H9 (cell line): ENCODE data around the gene ZNF513. TPM values are rescaled to one million over a fixed set of nuclear protein-coding genes. Genes with fewer than 3 reads are reported as not detected.

Source experiments
- DNase-seq: peaks from one replicate; pipeline ENCODE4 v3.0.0-alpha.2; 2017
- H2AFZ ChIP-seq: one replicate; pipeline ENCODE4 v1.6.1; 2013; ENCODE audit warnings: mild to moderate bottlenecking, low read length, control low read depth, moderate library complexity
- H2AK5ac ChIP-seq: 2 replicates; pipeline ENCODE4 v1.6.1; 2013; ENCODE audit warnings: low read length, control low read depth, mixed read lengths; ENCODE audit not compliant: insufficient read length
- H2BK120ac ChIP-seq: one replicate; pipeline ENCODE4 v1.6.1; 2013; ENCODE audit warnings: low read depth, mild to moderate bottlenecking, low read length, control low read depth, inconsistent platforms; ENCODE audit not compliant: poor library complexity, severe bottlenecking
- H2BK12ac ChIP-seq: 2 replicates; pipeline ENCODE4 v1.6.1; 2013; ENCODE audit warnings: low read length, control low read depth, mixed read lengths, low read depth; ENCODE audit not compliant: insufficient read length
- H2BK15ac ChIP-seq: 2 replicates; pipeline ENCODE4 v1.6.1; 2013; ENCODE audit warnings: low read depth, low read length, control low read depth
- H2BK20ac ChIP-seq: one replicate; pipeline ENCODE4 v1.6.1; 2013; ENCODE audit warnings: low read depth, mild to moderate bottlenecking, low read length, control low read depth, inconsistent platforms; ENCODE audit not compliant: poor library complexity, severe bottlenecking
- H2BK5ac ChIP-seq: 2 replicates; pipeline ENCODE4 v1.6.1; 2013; ENCODE audit warnings: low read length, control low read depth, mixed read lengths; ENCODE audit not compliant: insufficient read length
- H3K14ac ChIP-seq: 2 replicates; pipeline ENCODE4 v1.6.1; 2013; ENCODE audit warnings: low read length, control low read depth; ENCODE audit not compliant: insufficient read depth
- H3K18ac ChIP-seq: 2 replicates; pipeline ENCODE4 v1.6.1; 2013; ENCODE audit warnings: low read depth, mild to moderate bottlenecking, mixed read lengths, low read length, control low read depth; ENCODE audit not compliant: insufficient read length
- H3K23ac ChIP-seq: 2 replicates; pipeline ENCODE4 v1.6.1; 2013; ENCODE audit warnings: low read length, control low read depth, mixed read lengths, low read depth; ENCODE audit not compliant: insufficient read length
- H3K23me2 ChIP-seq: 2 replicates; pipeline ENCODE4 v1.6.1; 2013; ENCODE audit warnings: low read depth, mild to moderate bottlenecking, mixed read lengths, low read length, control low read depth; ENCODE audit not compliant: insufficient read length, poor library complexity, severe bottlenecking
- H3K27ac ChIP-seq: 2 replicates; pipeline ENCODE4 v1.5.1; 2013; ENCODE audit warnings: low read length, control low read depth, mixed read lengths, low read depth; ENCODE audit not compliant: insufficient read length
- H3K27me3 ChIP-seq: 2 replicates; pipeline ENCODE4 v1.6.1; 2013; ENCODE audit warnings: low read length, control low read depth, inconsistent platforms; ENCODE audit not compliant: insufficient read depth
- H3K4ac ChIP-seq: 2 replicates; pipeline ENCODE4 v1.6.1; 2013; ENCODE audit warnings: low read depth, mild to moderate bottlenecking, control low read depth, inconsistent platforms, low read length, moderate library complexity
- H3K4me1 ChIP-seq: 2 replicates; pipeline ENCODE4 v1.6.1; 2013; ENCODE audit warnings: low read length, control low read depth, inconsistent platforms; ENCODE audit not compliant: insufficient read depth
- H3K4me2 ChIP-seq: 2 replicates; pipeline ENCODE4 v1.6.1; 2013; ENCODE audit warnings: low read length, control low read depth, mixed read lengths; ENCODE audit not compliant: insufficient read length, insufficient read depth
- H3K56ac ChIP-seq: 2 replicates; pipeline ENCODE4 v1.6.1; 2013; ENCODE audit warnings: low read depth, mild to moderate bottlenecking, mixed read lengths, low read length, control low read depth; ENCODE audit not compliant: insufficient read length
- H3K79me1 ChIP-seq: 2 replicates; pipeline ENCODE4 v1.6.1; 2013; ENCODE audit warnings: low read depth, mild to moderate bottlenecking, moderate library complexity, low read length, control low read depth, inconsistent platforms; ENCODE audit not compliant: insufficient read depth, poor library complexity, severe bottlenecking
- H3K79me2 ChIP-seq: 2 replicates; pipeline ENCODE4 v1.6.1; 2013; ENCODE audit warnings: low read length, control low read depth, inconsistent platforms; ENCODE audit not compliant: insufficient read depth
- H3K9ac ChIP-seq: 2 replicates; pipeline ENCODE4 v1.6.1; 2013; ENCODE audit warnings: low read length, control low read depth, mixed read lengths; ENCODE audit not compliant: insufficient read length; ENCODE audit errors: extremely low read depth
- H3K9me3 ChIP-seq: one replicate; pipeline ENCODE4 v1.6.1; 2013; ENCODE audit warnings: low read depth, low read length, inconsistent platforms; ENCODE audit not compliant: control insufficient read depth
- H3T11ph ChIP-seq: one replicate; pipeline ENCODE4 v1.6.1; 2013; ENCODE audit warnings: mild to moderate bottlenecking, low read length, control low read depth, inconsistent platforms
- H4K20me1 ChIP-seq: one replicate; pipeline ENCODE4 v1.6.1; 2013; ENCODE audit not compliant: control insufficient read depth, insufficient read length, insufficient read depth
- H4K5ac ChIP-seq: 2 replicates; pipeline ENCODE4 v1.6.1; 2013; ENCODE audit warnings: low read depth, mild to moderate bottlenecking, mixed read lengths, low read length, control low read depth; ENCODE audit not compliant: insufficient read length
- H4K8ac ChIP-seq: replicated peaks from 2 replicates; pipeline ENCODE4 v1.6.1; 2013; ENCODE audit warnings: low read length, control low read depth, mixed read lengths, low read depth; ENCODE audit not compliant: insufficient read length
- H4K91ac ChIP-seq: 2 replicates; pipeline ENCODE4 v1.6.1; 2013; ENCODE audit warnings: low read depth, mild to moderate bottlenecking, moderate library complexity, mixed read lengths, low read length, control low read depth; ENCODE audit not compliant: insufficient read length
- H3K27ac Mint-ChIP-seq, 3 experiments: 2 replicates in 2 of 3; 3 replicates in 1 of 3; pipeline ENCODE4 v1.8.0; 2020 to 2021; ENCODE audit warnings: mixed read lengths in 3 of 3, mild to moderate bottlenecking in 1 of 3, moderate library complexity in 1 of 3
- H3K27me3 Mint-ChIP-seq: 2 replicates; pipeline ENCODE4 v1.8.0; 2021; ENCODE audit warnings: low read depth, mild to moderate bottlenecking, moderate library complexity, mixed read lengths
- H3K36me3 Mint-ChIP-seq, 3 experiments: 2 replicates in 2 of 3; 3 replicates in 1 of 3; pipeline ENCODE4 v1.8.0; 2020 to 2021; ENCODE audit warnings: low read depth in 3 of 3, mixed read lengths in 3 of 3; ENCODE audit not compliant: insufficient read depth in 1 of 3
- H3K4me1 Mint-ChIP-seq, 2 experiments: 2 replicates each; pipeline ENCODE4 v1.8.0; 2020; ENCODE audit warnings: mixed read lengths in 2 of 2
- H3K4me3 Mint-ChIP-seq, 2 experiments: 2 replicates in 1 of 2; 3 replicates in 1 of 2; pipeline ENCODE4 v1.8.0; 2020 to 2021; ENCODE audit warnings: mild to moderate bottlenecking in 2 of 2, mixed read lengths in 2 of 2, moderate library complexity in 1 of 2
- H3K9me3 Mint-ChIP-seq, 2 experiments: 2 replicates in 1 of 2; 3 replicates in 1 of 2; pipeline ENCODE4 v1.8.0; 2020; ENCODE audit warnings: mild to moderate bottlenecking in 2 of 2, mixed read lengths in 2 of 2, moderate library complexity in 1 of 2
- CTCF ChIP-seq: fragments of 200-600 bp; sonication (generic); conservative IDR thresholded peaks from 3 replicates; pipeline ENCODE4 v1.8.0; 2021; ENCODE audit warnings: antibody characterized with exemption, mild to moderate bottlenecking
- WGBS: extraction: QIAGEN DNeasy Blood & Tissue Kit; methylation state at CpG from one replicate; pipeline ENCODE4 v1.1.7; 2013; ENCODE audit warnings: missing lambda C conversion rate, low lambda C conversion rate, mixed read lengths; ENCODE audit not compliant: insufficient read length; ENCODE audit errors: extremely low coverage; 5-methylcytosine and 5-hydroxymethylcytosine counted together
- total RNA-seq: library from RNA; stranded (reverse); gene quantifications from 2 replicates; pipeline ENCODE4 v1.2.1, GENCODE V29; 2021

Gene ZNF513
- total RNA-seq, 1 experiment from 2014 or later = 26.5 TPM

- peaks cover 0 to 3% of the 10 kb centered on the region in 2 experiments; a peak in 2 of 4 replicates for H3K4me1 Mint-ChIP-seq
Observed at GRCh38 chr2:27363933-27364332, 16.6 kb downstream of the ZNF513 start.

More at GRCh38 chr2:27363933-27364332, 16.6 kb downstream of the ZNF513 start:
- Mint-ChIP-seq H3K9me3 (no peaks in the 10 kb centered on the region), H3K36me3 (peaks cover 28 to 56% (median 45%) of the 10 kb centered on the region in 3 experiments; a peak in 6 of 7 replicates), H3K4me3 (no peak overlapping the region), H3K27me3 (no peaks in the 10 kb centered on the region), H3K27ac (no peak overlapping the region; a peak in 1 of 7 replicates)
- Histone ChIP-seq H3K27me3 (no peaks in the 10 kb centered on the region), H3K4me2 (no peak overlapping the region), H3K23ac (no peak overlapping the region), H3T11ph (no peak overlapping the region), H3K4ac (no peak overlapping the region), H4K5ac (no peak overlapping the region), H3K27ac (no peak overlapping the region), H4K20me1 (no peaks in the 10 kb centered on the region), H3K79me1 (no peaks in the 10 kb centered on the region), H3K18ac (no peak overlapping the region), H3K79me2 (no peaks in the 10 kb centered on the region), H3K4me1 (no peaks in the 10 kb centered on the region), H3K9ac (no peak overlapping the region), H2AFZ (no peak overlapping the region), H3K9me3 (no peaks in the 10 kb centered on the region), H3K14ac (no peak overlapping the region), H3K56ac (no peak overlapping the region), H2AK5ac (no peak overlapping the region), H3K23me2 (no peaks in the 10 kb centered on the region), H2BK5ac (no peak overlapping the region), H2BK120ac (no peak overlapping the region), H2BK20ac (no peak overlapping the region), H4K91ac (no peak overlapping the region), H2BK12ac (no peak overlapping the region), H4K8ac (no peak overlapping the region), H2BK15ac (no peak overlapping the region)
- WGBS = no CpG with 5 or more reads among the region's 2 CpGs
- DNase-seq = no peak
- TF ChIP-seq CTCF = no peak
